ENCODE data around the gene CAMK1D.
"Not testable (repeated sequence)": the region's sequence is repeated elsewhere in the genome, so short reads cannot be mapped to it uniquely, and the experiment has no call there.

CAMK1D gene

DNA sequence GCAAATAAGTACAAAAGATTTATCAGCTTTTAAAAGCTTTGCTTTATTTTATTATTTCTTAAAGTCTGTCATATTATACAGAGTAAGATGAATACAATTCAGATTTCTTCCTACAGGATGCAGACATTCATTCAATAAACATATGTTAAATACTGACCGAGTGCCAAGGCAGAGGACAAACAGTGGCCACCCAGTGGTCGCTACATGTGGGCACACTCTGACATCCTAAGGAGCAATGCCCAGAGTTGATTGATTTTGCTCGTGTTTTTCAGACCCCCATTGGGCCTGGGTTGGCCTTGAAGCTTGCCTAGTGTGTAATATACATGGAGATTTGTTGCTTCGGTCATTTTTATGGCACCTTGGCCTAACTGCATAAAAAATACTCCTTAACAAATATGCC, 451.0 kb downstream of the CAMK1D start:
- no peak for TF ChIP-seq POLR2A (IDR thresholded peaks at IDR 0.05; ENCODE audit: low read depth, low read length)
- no peak for FAIRE-seq
- no peak for DNase-seq (ENCODE audit: insufficient read length, low spot score)

- DNase-seq (ENCODE audit: insufficient read length, low spot score) (no peak), FAIRE-seq (no peak)
- no peak for TF ChIP-seq POLR2A (IDR thresholded peaks at IDR 0.05; ENCODE audit: low read depth, low read length)
These were observed 452.1 kb downstream of the CAMK1D start for GRCh38 chr10:12801214-12802087.

GRCh38 chr10:12803776-12804175, 454.4 kb downstream of the CAMK1D start:
- no peak for FAIRE-seq
- no peak for DNase-seq (ENCODE audit: insufficient read length, low spot score)
- TF ChIP-seq POLR2A (IDR thresholded peaks at IDR 0.05; ENCODE audit: low read depth, low read length): no peak

DNA sequence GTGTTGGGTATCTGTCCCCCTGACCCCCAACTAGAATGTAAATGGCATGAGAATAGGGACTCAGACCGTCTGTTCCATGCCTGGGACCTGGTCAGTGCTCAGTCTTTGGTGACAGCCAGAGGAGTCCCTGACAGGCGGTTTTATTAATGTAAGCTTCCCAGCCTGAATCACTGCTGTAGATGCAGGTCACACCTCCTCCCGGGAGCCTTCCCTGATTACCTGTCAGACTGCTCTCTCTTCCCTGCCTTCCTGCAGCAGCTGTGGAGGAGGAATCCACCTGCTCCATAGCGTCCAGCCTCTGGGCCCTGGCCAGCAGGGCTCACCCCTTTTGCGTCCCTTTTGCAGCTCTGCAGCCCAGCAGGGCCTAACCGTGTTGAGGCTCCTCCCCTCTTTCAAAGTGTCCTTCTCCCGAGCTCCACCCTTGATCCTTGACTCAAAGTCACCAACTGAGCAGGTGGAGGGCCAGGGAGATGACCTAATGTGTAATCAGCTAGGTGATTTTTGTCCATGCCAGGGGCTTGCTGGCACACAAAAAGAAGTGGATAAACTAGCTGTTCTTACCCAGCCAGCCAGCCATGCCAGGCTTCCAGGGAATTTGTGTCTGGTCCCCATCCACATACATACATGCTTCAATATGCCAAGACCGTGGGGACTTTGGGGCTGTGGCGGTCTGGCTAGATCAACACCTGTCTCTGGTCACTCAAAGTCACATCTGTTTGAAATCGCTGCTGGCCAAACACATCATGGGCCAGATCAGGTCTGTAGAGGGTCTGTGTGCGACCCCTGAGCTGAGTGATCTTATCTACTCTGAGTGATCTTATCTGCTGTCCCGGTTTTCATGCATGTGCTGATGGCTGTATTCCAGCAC, 457.1 kb downstream of the CAMK1D start:
- no peak for DNase-seq (ENCODE audit: insufficient read length, low spot score)
- TF ChIP-seq POLR2A (IDR thresholded peaks at IDR 0.05; ENCODE audit: low read depth, low read length): no peak
- FAIRE-seq: no peak

DNA sequence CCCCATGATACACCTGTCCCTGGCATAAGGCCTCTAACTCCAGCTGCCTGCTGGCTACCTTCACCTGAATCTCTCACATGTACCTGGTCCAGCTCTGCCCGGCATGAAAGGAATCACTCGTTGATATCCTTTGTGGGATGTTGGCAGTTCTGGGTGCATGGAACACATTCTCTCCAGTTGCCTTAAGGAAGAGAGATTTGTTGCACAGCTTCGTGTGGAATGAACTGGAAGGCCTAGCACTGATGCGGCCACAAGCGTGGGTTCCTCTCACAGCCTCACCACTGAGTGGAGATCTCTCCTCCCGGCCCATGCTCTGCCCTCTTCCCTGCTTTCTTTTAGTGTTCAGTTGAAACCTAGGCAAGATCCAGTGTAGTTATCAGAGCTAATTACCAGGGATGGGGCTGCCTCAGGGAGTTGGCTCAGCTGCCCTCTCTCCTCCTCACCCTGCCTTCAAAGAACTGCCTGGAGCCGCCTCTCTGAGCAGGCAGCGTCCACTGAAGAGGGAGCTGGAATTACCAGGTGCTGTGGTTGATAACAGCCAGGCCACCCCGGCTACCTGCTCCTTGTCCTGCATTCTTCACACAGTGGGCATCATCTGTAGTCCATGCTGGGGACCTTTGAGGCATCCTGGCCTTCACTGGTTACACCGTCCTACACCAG, 457.9 kb downstream of the CAMK1D start:
- FAIRE-seq: no peak
- no peak for TF ChIP-seq POLR2A (IDR thresholded peaks at IDR 0.05; ENCODE audit: low read depth, low read length)
- no peak for DNase-seq (ENCODE audit: insufficient read length, low spot score)

DNA sequence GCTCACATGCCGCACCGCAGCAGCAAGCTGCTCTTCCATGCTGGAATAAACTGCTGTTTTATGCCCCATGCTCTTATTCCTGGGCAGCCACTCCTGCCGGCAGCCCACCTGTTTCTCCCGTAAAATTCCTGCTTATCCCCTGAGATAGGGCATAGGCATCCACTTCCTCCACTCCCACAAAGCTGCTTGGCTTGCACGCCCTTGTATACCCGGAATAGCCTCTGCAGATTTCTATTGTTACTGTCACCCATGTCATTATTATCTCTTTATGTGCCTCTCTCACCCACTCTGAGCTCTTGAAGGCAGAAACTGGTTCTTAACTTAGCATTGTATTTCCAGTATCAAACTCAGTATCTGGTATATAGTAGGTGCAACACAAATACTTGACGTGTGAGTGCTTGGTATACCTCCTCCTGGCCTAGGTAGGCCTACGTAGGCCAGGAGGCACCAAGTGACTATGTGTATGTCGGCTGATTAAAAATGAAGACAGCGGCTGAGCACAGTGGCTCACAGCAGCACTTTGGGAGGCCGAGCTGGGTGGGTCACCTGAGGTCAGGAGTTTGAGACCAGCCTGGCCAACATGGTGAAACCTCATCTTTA, 458.8 kb downstream of the CAMK1D start:
- no peak for TF ChIP-seq POLR2A (IDR thresholded peaks at IDR 0.05; ENCODE audit: low read depth, low read length)
- no peak for DNase-seq (ENCODE audit: insufficient read length, low spot score)
- no peak for FAIRE-seq

DNA sequence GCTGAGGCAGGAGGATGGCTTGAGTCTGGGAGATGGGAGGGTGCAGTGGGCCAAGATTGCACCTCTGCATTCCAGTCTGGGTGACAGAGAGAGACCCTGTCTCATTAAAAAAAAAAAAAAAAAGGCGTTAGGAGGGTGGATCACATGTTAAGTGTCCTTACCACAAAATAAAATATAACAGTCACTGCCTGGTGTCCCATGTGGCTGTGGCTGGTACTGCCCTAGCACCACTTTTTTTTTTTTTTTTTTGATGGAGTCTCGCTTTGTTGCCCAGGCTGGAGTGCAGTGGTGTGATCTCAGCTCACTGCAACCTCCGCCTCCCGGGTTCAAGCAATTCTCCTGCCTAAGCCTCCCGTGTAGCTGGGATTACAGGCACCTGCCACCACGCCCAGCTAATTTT, 460.7 kb downstream of the CAMK1D start:
- not testable (repeated sequence) for FAIRE-seq; DNase-seq (ENCODE audit: insufficient read length, low spot score)

GRCh38 chr10:12811826-12812225, 462.5 kb downstream of the CAMK1D start:
- FAIRE-seq (no peak), DNase-seq (ENCODE audit: insufficient read length, low spot score) (no peak)
- no peak for TF ChIP-seq POLR2A (IDR thresholded peaks at IDR 0.05; ENCODE audit: low read depth, low read length)

GRCh38 chr10:12812571-12812970, 463.2 kb downstream of the CAMK1D start:
- no peak for TF ChIP-seq POLR2A (IDR thresholded peaks at IDR 0.05; ENCODE audit: low read depth, low read length)
- DNase-seq (ENCODE audit: insufficient read length, low spot score) (no peak), FAIRE-seq (no peak)

GRCh38 chr10:12814166-12814565, 464.8 kb downstream of the CAMK1D start:
- TF ChIP-seq POLR2A (IDR thresholded peaks at IDR 0.05; ENCODE audit: low read depth, low read length): no peak
- DNase-seq (ENCODE audit: insufficient read length, low spot score) (no peak), FAIRE-seq (no peak)

- no peak for DNase-seq (ENCODE audit: insufficient read length, low spot score)
- no peak for TF ChIP-seq POLR2A (IDR thresholded peaks at IDR 0.05; ENCODE audit: low read depth, low read length)
- no peak for FAIRE-seq
These were observed 469.7 kb downstream of the CAMK1D start for GRCh38 chr10:12819071-12819470.

DNA sequence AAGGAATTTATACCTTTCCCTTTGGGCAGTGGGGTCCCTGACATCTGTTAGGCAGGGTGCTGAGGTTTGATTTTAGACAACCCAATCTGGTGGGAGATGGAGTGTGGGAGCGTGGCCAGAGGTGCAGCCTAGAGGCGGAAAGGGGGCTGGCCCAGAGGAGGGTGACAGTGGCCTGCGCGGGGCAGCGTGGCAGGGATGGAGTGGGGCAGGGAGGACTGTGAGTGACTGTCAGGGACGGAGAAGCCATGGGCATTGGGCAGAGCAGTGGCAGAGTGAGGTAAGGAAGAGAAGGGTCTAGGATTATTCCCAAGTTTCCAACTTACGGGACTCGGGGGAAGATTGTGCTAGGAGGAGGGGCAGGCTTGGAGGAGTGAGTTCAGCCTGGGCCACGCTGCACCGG, 470.3 kb downstream of the CAMK1D start:
- FAIRE-seq (no peak), DNase-seq (ENCODE audit: insufficient read length, low spot score) (no peak)
- TF ChIP-seq POLR2A (IDR thresholded peaks at IDR 0.05; ENCODE audit: low read depth, low read length): no peak

DNA sequence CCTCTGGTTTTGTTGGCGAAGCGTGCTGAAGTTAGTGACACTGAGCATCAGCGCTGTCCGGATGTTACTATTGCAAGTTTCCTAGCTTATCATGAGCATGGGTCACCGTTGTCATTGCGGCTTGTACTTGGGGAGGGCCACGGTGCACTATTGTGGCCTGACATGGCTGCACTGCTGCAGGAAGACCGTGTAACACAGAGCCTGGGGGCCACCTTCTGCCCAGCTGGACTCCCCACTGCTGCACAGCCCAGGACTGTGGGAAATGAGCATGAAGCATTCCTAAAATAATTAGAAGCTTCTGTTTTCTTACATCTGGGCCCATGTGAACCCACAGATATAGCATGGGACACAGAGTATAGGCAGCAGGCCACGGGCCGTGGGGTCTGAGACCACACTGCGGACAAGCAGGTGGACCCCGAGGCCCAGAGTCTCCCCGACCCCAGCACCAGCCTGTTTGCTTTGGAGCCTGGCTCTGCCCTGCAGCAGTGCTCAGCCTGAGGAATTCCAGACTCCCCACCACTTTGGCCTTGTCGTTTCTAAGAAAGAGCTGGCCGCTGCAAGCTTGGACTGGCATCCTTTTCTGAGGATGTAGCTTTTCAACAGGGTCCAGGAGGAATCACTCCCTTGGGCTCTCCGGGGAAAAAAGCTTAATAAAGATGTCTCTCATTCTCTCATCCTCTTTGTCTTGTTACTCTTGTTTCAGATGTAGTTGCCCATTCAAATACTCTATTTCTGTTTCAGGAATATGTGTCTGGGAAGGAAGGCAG, 473.0 kb downstream of the CAMK1D start:
- TF ChIP-seq POLR2A (IDR thresholded peaks at IDR 0.05; ENCODE audit: low read depth, low read length): no peak
- DNase-seq (ENCODE audit: insufficient read length, low spot score) (no peak), FAIRE-seq (no peak)

Measured in H54 (cell line).